SU-DHL-6 (cell line): Measurements from ENCODE around the gene RPS6KA2.

Experiments
- EZH2phosphoT487 ChIP-seq: fragments of 200-600 bp; sonication (generic), shearing (Covaris generic); conservative IDR thresholded peaks from 2 replicates; pipeline ENCODE4 v1.6.1; 2018; ENCODE audit warnings: mild to moderate bottlenecking, antibody characterized with exemption, low read length, moderate library complexity, mixed read lengths
- TF ChIP-seq, protein P1 (sequence below): fragments of 200-600 bp; sonication (generic); IDR thresholded peaks from one replicate; pipeline ENCODE4 v1.5.1; 2017; ENCODE audit warnings: antibody characterized with exemption, mild to moderate bottlenecking, low read length, moderate library complexity; ENCODE audit not compliant: insufficient read depth, poor library complexity, severe bottlenecking

DNA sequence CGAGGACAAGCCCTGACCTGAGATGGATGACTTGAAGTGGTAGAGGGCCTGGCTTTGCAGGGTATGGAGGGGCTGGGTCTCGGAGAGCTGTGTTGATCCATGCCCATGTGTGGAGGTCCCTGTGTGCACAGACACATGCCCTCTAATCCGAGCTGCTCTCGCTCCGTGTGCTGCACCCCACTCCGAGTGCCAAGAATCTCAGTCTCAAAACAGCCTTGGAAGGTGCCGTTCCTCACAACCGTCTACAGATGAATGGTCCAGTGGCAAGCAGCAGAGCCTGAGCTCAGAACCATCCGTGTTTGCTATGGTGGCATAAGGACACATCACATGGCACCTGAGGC, 133.0 kb downstream of the RPS6KA2 start:
- TF ChIP-seq, protein P1, sequence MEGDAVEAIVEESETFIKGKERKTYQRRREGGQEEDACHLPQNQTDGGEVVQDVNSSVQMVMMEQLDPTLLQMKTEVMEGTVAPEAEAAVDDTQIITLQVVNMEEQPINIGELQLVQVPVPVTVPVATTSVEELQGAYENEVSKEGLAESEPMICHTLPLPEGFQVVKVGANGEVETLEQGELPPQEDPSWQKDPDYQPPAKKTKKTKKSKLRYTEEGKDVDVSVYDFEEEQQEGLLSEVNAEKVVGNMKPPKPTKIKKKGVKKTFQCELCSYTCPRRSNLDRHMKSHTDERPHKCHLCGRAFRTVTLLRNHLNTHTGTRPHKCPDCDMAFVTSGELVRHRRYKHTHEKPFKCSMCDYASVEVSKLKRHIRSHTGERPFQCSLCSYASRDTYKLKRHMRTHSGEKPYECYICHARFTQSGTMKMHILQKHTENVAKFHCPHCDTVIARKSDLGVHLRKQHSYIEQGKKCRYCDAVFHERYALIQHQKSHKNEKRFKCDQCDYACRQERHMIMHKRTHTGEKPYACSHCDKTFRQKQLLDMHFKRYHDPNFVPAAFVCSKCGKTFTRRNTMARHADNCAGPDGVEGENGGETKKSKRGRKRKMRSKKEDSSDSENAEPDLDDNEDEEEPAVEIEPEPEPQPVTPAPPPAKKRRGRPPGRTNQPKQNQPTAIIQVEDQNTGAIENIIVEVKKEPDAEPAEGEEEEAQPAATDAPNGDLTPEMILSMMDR: no peak
- TF ChIP-seq EZH2phosphoT487: no peak
